Pons (tissue), 1 donor: ENCODE measurements around the gene TRMT61A.

Experiments used
- DNase-seq: peaks from one replicate; pipeline ENCODE4 v3.0.0-alpha.2; 2016; ENCODE audit warnings: low spot score

The TRMT61A gene

GRCh38 chr14:103528587-103529382 is at the start of gene TRMT61A:
Gene TRMT61A (plus strand): TSS chr14:103529196. CDS start chr14:103529979, 783 bp downstream.
- peak; percentile 89 for DNase-seq

- no peak for DNase-seq
Observed at GRCh38 chr14:103480595-103480994, 48.4 kb upstream of the TRMT61A start.

- DNase-seq = no peak
Observed at GRCh38 chr14:103483600-103483999, 45.4 kb upstream of the TRMT61A start.

GRCh38 chr14:103485504-103485903 is 43.5 kb upstream of the TRMT61A start:
- DNase-seq = no peak

GRCh38 chr14:103488071-103488470 is 40.9 kb upstream of the TRMT61A start:
- no peak for DNase-seq

GRCh38 chr14:103488960-103489359 is 40.0 kb upstream of the TRMT61A start:
- no peak for DNase-seq

- DNase-seq = no peak
Observed at GRCh38 chr14:103489621-103490020, 39.4 kb upstream of the TRMT61A start.

GRCh38 chr14:103491691-103492090 is 37.3 kb upstream of the TRMT61A start:
- DNase-seq = no peak

GRCh38 chr14:103492156-103492925 is 36.7 kb upstream of the TRMT61A start:
- no peak for DNase-seq

GRCh38 chr14:103495854-103496253 is 33.1 kb upstream of the TRMT61A start:
- DNase-seq = no peak

- no peak for DNase-seq
Observed at GRCh38 chr14:103496776-103497175, 32.2 kb upstream of the TRMT61A start.

- DNase-seq = no peak
Observed at GRCh38 chr14:103499709-103500108, 29.3 kb upstream of the TRMT61A start.

GRCh38 chr14:103500148-103500990 is 28.6 kb upstream of the TRMT61A start:
- peak; percentile 94 for DNase-seq

- no peak for DNase-seq
Observed at GRCh38 chr14:103501041-103501870, 27.7 kb upstream of the TRMT61A start.

GRCh38 chr14:103501921-103502669 is 26.9 kb upstream of the TRMT61A start:
- DNase-seq = no peak

GRCh38 chr14:103502877-103503276 is 26.1 kb upstream of the TRMT61A start:
- no peak for DNase-seq

- DNase-seq = no peak
Observed at GRCh38 chr14:103503296-103503695, 25.7 kb upstream of the TRMT61A start.

- DNase-seq = no peak
Observed at GRCh38 chr14:103504991-103505565, 23.9 kb upstream of the TRMT61A start.

- no peak for DNase-seq
Observed at GRCh38 chr14:103507751-103508150, 21.2 kb upstream of the TRMT61A start.
